Naive B cell (primary cell): ENCODE measurements around the gene SPNS2. TPM values are rescaled to one million over a fixed set of nuclear protein-coding genes. Genes with fewer than 3 reads are reported as not detected.
"Not testable (repeated sequence)": the region's sequence is repeated elsewhere in the genome, so short reads cannot be mapped to it uniquely, and the experiment has no call there.

ENCODE experiments used
- ATAC-seq, 2 donors: fragments of 150-1000 bp; cut with Tn5 transposase; 2 replicates each; pipeline ENCODE4 v1.10.0; 2021; ENCODE audit warnings: low read depth in 2 of 2, mild to moderate bottlenecking in 2 of 2, moderate library complexity in 2 of 2
- DNase-seq: peaks from one replicate; pipeline ENCODE4 v3.0.0; 2022
- H3K27ac Mint-ChIP-seq, 6 donors: one replicate each; pipeline ENCODE4 v1.8.0; 2020 to 2022; ENCODE audit warnings: mild to moderate bottlenecking in 6 of 6, mixed read lengths in 6 of 6, moderate library complexity in 5 of 6, inconsistent platforms in 2 of 6
- H3K27me3 Mint-ChIP-seq, 3 donors: one replicate each; pipeline ENCODE4 v1.8.0; 2021 to 2022; ENCODE audit warnings: mixed read lengths in 3 of 3, mild to moderate bottlenecking in 1 of 3
- H3K36me3 Mint-ChIP-seq, 2 donors: one replicate each; pipeline ENCODE4 v1.8.0; 2020 to 2022; ENCODE audit warnings: mixed read lengths in 2 of 2, inconsistent platforms in 1 of 2, mild to moderate bottlenecking in 1 of 2
- H3K4me1 Mint-ChIP-seq, 3 donors: one replicate each; pipeline ENCODE4 v1.8.0; 2020 to 2022; ENCODE audit warnings: mixed read lengths in 3 of 3, inconsistent platforms in 1 of 3, mild to moderate bottlenecking in 1 of 3, moderate library complexity in 1 of 3
- H3K4me3 Mint-ChIP-seq, 8 donors: one replicate each; pipeline ENCODE4 v1.8.0; 2020 to 2022; ENCODE audit warnings: mild to moderate bottlenecking in 8 of 8, mixed read lengths in 8 of 8, moderate library complexity in 8 of 8, inconsistent platforms in 2 of 8
- H3K9me3 Mint-ChIP-seq, 7 donors: one replicate each; pipeline ENCODE4 v1.8.0; 2020 to 2022; ENCODE audit warnings: mixed read lengths in 7 of 7, mild to moderate bottlenecking in 5 of 7, inconsistent platforms in 2 of 7, moderate library complexity in 1 of 7
- polyA plus RNA-seq, 6 donors: library from polyadenylated mRNA; unstranded; fragments of 300-500 nt; fragmentation: Illumina TruSeq; gene quantifications; one replicate each; pipeline ENCODE4 v1.2.3, GENCODE V29; 2021; ENCODE audit warnings: low read depth in 6 of 6

The SPNS2 gene
- polyA plus RNA-seq, 6 donors from 2014 or later: 0.23 TPM; not detected in 5

DNA sequence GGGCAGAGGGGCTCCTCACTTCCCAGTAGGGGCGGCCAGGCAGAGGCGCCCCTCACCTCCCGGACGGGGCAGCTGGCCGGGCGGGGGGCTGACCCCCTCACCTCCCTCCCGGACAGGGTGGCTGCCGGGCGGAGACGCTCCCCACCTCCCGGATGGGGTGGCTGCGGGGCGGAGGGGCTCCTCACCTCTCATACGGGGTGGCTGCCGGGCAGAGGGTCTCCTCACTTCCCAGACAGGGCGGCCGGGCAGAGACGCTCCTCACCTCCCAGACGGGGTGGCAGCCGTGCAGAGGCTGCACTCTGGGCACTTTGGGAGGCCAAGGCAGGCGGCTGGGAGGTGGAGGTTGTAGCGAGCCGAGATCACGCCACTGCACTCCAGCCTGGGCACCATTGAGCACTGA, 79.7 kb downstream of the SPNS2 start:
- not testable (repeated sequence) for H3K4me3 Mint-ChIP-seq, H3K27ac Mint-ChIP-seq, H3K9me3 Mint-ChIP-seq, H3K4me1 Mint-ChIP-seq, ATAC-seq, H3K36me3 Mint-ChIP-seq, DNase-seq
- H3K27me3 Mint-ChIP-seq: peaks cover 13 to 52% (median 47%) of the 10 kb centered on the region in 3 donors

DNA sequence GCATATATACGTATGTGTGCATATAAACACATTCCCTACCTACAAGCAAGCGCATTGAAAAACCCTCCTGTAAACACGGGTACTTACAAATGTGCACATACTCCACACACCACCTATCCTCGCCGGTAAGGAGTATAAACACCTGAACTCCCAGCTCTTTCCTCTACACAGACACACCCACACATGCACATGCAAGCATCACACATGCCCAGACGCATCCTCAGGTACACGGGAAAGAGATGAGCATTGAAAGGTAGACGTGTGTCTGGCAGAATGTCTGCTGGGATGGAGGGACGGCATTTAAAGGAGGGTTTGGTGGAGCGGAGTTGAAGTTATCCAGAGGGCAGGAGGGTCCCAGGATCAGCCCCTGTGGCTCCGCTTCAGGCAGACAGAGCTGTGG, 81.0 kb downstream of the SPNS2 start:
- H3K36me3 Mint-ChIP-seq: no peaks in the 10 kb centered on the region
- H3K9me3 Mint-ChIP-seq: no peaks in the 10 kb centered on the region
- no peak for DNase-seq
- H3K4me3 Mint-ChIP-seq: no peak overlapping the region
- ATAC-seq: no peak
- peaks cover 6 to 7% (median 7%) of the 10 kb centered on the region in 3 donors for H3K4me1 Mint-ChIP-seq
- peaks cover 13 to 59% (median 54%) of the 10 kb centered on the region in 3 donors for H3K27me3 Mint-ChIP-seq
- H3K27ac Mint-ChIP-seq: no peak overlapping the region

DNA sequence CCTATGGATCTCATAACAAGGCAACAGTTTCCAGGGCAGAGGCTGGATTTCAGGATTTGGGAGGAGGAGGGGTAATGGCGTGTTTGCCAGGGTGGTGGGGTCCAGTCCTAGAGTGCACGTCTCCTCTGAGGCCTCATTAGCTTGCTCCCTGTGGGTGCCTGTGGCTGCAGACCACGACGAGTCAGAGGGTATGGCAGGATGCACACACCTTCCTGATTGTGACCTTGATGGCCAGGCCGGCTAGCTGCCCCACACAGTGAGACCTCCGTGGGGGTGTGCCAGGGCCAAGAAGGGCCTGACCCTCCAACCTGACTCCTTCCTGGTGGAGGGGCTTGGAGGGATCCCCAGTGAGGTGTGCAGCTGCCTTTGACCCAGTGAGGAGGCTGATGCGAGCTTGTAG, 81.6 kb downstream of the SPNS2 start:
- ATAC-seq (no peak), DNase-seq (no peak)
- Mint-ChIP-seq H3K27me3 (peaks cover 13 to 57% (median 51%) of the 10 kb centered on the region in 3 donors), H3K36me3 (no peaks in the 10 kb centered on the region), H3K4me1 (peaks cover 6 to 7% (median 7%) of the 10 kb centered on the region in 3 donors), H3K9me3 (no peaks in the 10 kb centered on the region), H3K4me3 (no peak overlapping the region), H3K27ac (no peak overlapping the region)

DNA sequence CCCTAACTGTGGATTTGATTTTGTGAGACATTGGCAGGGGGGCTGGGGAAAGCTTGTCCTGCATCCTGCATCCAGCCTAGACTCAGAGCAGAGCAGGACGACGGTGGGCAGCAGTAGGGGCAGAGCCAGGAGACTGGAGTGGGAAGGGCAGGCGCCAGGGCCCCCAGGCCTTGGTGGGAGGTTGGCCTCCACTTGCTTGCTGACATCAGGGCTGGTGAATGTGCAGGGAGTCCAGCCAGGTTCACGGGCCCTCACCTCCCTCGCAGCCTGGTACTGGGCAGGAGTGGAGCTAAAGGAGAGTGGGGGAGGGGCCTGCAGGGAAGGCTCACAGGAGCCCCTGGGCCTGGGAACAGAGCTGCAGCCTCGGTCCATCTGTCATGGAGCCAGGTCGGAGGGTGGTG, 83.4 kb downstream of the SPNS2 start:
- DNase-seq: no peak
- Mint-ChIP-seq H3K27me3 (peaks cover 19 to 66% (median 65%) of the 10 kb centered on the region in 3 donors), H3K9me3 (no peaks in the 10 kb centered on the region)

DNA sequence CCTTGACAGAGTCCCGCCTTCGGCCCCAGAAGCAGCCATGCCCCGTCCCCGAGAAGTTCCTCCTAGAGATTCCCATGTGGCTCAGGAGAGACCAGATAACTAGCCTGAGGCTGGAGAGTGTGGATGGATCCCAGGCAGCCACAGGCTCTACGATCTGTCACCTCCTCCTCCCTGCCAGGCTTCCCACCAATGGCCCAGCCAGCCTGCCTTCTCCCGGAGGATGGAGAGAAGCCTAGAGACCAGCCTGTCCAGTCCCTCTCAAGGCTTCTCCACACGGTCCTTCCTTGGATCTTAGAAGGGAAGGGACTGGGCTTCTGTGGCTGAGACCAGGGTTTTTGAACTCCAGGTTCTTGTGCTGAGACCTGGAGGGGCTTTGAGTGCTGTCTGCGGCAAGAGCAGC, 84.0 kb downstream of the SPNS2 start:
- Mint-ChIP-seq H3K4me1 (peaks cover 6 to 7% (median 7%) of the 10 kb centered on the region in 3 donors), H3K27ac (peak overlapping the region in 1 of 6 donors; percentile 32), H3K9me3 (no peaks in the 10 kb centered on the region), H3K36me3 (no peaks in the 10 kb centered on the region), H3K27me3 (peaks cover 19 to 68% (median 67%) of the 10 kb centered on the region in 3 donors), H3K4me3 (peak overlapping the region in 2 of 8 donors; percentile 15 to 53)
- ATAC-seq (no peak), DNase-seq (no peak)

More for the DNA sequence above, 83.4 kb downstream of the SPNS2 start:
- Mint-ChIP-seq H3K27ac (no peak overlapping the region), H3K4me1 (peaks cover 6 to 7% (median 7%) of the 10 kb centered on the region in 3 donors), H3K36me3 (no peaks in the 10 kb centered on the region), H3K4me3 (peak overlapping the region in 1 of 8 donors; percentile 74)
- ATAC-seq: no peak

DNA sequence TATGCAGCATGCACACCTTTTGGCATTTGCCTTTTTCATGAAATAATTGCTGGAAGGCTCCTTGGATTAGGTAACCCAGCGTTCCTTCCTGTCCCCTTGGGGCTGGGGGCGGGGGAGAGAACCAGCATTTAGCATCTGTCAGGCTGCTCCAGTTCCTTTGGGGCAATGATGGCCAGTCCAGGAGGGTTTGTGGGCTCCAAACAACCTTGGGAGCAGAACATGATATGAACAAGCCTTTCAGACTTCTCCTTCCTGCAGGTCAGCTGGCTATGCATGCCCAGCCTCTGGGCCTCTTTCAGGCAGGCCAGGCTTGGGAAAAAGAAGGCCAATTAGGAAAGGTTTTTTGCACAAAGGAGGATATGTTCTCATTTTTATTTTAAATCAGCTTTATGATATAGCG, 84.5 kb downstream of the SPNS2 start:
- DNase-seq (no peak), ATAC-seq (no peak)
- H3K36me3 Mint-ChIP-seq: no peaks in the 10 kb centered on the region
- H3K4me1 Mint-ChIP-seq: peaks cover 6 to 7% (median 7%) of the 10 kb centered on the region in 3 donors
- peaks cover 19 to 73% (median 67%) of the 10 kb centered on the region in 3 donors for H3K27me3 Mint-ChIP-seq
- peak overlapping the region; percentile 24 to 90 (median 71) for H3K4me3 Mint-ChIP-seq
- H3K9me3 Mint-ChIP-seq: no peaks in the 10 kb centered on the region
- H3K27ac Mint-ChIP-seq: no peak overlapping the region

DNA sequence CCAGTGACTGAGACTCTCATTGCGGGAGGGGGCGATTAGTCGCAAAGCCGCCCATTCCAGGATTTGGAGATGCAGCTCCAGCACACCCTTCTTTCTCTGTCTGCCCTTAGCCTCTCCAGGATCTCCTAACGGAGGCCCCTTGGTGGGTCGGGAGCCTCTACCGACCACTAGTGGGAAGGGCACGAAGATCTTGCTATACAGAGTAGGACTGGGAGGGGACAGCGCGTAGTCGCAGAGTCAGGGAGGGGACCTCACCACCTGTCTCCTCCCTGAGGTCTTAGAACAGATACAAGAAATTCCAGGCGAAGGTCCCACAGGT, 85.1 kb downstream of the SPNS2 start:
- DNase-seq: no peak
- peak; percentile 67 to 75 for ATAC-seq
- no peaks in the 10 kb centered on the region for H3K9me3 Mint-ChIP-seq
- H3K4me3 Mint-ChIP-seq: peak overlapping the region; percentile 24 to 92 (median 85)
- H3K4me1 Mint-ChIP-seq: peaks cover 6 to 7% (median 7%) of the 10 kb centered on the region in 3 donors
- no peaks in the 10 kb centered on the region for H3K36me3 Mint-ChIP-seq
- peaks cover 19 to 78% (median 67%) of the 10 kb centered on the region in 3 donors for H3K27me3 Mint-ChIP-seq
- peak overlapping the region in 1 of 6 donors; percentile 40 for H3K27ac Mint-ChIP-seq

DNA sequence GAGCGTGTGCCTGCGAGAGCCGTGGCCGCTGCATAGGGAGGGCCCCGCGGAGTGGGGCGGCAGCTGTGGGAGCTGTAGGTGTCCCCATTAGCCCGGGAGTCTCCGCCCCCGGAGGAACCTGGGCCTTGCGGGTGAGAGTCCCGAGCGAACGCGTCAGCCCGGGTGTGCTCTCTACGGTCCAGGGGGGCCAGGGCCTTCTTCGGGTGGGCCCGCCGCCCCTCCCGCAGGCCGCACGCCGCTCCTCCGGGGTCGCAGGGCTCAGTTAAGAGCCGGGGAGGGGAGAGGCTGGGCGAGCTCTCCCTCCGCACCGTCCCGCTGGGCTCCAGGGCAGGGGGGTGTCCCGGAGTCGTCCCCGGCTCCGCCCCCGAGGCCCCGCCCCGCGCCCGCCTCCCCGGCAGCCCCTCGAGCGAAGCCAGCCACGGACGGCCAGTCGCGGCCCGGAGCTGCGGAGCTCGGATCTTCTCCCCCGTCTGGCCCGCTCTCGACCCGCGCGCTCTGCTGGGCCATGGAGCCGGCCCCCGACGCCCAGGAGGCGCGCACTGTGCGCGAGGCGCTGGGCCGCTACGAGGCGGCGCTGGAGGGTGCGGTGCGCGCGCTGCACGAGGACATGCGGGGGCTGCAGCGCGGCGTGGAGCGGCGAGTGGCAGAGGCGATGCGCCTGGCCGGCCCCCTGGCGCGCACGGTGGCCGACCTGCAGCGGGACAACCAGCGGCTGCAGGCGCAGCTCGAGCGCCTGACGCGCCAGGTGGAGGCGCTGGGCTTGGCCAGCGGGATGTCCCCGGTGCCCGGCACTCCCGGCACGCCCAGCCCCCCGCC, 85.6 kb downstream of the SPNS2 start, which contains the start of gene SMTNL2:
Gene SMTNL2, plus strand, starts transcription at position 429 of the 816 bp plus-strand sequence. Its CDS starts 77 bp downstream, at position 506.
- Mint-ChIP-seq H3K36me3 (no peaks in the 10 kb centered on the region), H3K27ac (peak within 1 kb of the TSS in 1 of 6 donors; percentile 40), H3K27me3 (peaks cover 19 to 84% (median 67%) of the 10 kb centered on the region in 3 donors), H3K4me3 (peak within 1 kb of the TSS; percentile 27 to 92 (median 85)), H3K9me3 (no peaks in the 10 kb centered on the region), H3K4me1 (peaks cover 6 to 7% (median 7%) of the 10 kb centered on the region in 3 donors)
- DNase-seq (no peak), ATAC-seq (peak; percentile 58 to 64)

DNA sequence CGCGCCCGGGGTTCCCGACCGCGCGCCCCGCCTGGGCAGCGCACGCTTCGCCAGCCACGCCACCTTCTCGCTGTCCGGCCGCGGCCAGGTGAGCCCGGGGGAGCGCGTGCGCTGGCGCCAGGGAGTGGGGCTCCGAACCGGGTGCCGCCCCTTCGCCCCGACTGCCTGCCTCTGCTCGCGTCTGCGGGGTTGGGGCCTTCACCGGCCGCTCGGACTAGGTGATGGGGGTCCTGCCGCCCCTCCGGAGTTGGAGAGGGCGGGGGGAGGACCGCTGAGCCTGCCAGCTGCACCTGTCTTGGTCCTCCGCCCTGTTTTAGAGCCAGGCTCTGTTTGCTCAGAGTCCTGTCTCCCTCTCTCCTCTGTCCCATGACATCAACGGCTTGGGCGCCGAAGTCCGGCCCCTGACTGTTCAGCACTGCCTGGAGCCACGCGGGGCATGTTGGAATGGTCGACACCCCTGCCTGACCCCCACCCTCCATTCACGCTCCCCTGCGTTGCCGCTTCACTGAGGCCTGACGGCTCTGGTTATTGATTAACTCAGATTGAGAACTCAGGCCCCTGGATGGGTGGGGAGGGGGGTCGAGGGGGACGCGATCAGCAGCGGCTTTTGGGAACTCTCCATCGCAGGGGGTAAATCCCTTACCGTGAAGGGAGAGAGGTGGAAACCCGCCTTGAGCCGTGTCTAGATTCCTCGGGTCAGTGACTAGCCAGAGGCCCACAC, 86.4 kb downstream of the SPNS2 start:
- Mint-ChIP-seq H3K36me3 (no peaks in the 10 kb centered on the region), H3K9me3 (no peaks in the 10 kb centered on the region), H3K27me3 (peaks cover 19 to 84% (median 63%) of the 10 kb centered on the region in 3 donors), H3K4me1 (peaks cover 6 to 7% (median 7%) of the 10 kb centered on the region in 3 donors), H3K27ac (no peak overlapping the region), H3K4me3 (peak overlapping the region; percentile 27 to 81 (median 70))
- DNase-seq: no peak
- no peak for ATAC-seq

DNA sequence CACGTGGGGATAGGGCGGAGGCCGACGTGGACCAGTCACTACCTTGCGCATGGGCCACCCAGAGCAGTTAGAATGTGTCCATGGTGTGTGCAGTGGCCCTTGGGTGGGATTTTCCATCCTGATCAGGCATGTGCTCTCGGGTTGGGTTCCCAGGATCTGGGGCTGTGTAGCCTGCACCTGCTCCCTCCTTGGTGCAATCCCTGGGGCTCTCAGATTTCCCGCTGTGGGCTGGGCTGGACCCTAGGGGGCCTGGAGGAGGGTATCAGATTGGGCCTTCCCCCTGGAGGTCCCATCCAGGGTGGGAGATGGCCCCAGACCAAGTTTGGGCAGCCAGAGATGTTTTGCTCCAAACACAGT, 86.9 kb downstream of the SPNS2 start:
- Mint-ChIP-seq H3K4me3 (peak overlapping the region in 6 of 8 donors; percentile 25 to 81 (median 70)), H3K27ac (no peak overlapping the region), H3K9me3 (no peaks in the 10 kb centered on the region), H3K27me3 (peaks cover 19 to 86% (median 65%) of the 10 kb centered on the region in 3 donors), H3K4me1 (peaks cover 6 to 7% (median 7%) of the 10 kb centered on the region in 3 donors), H3K36me3 (no peaks in the 10 kb centered on the region)
- DNase-seq (no peak), ATAC-seq (no peak)

DNA sequence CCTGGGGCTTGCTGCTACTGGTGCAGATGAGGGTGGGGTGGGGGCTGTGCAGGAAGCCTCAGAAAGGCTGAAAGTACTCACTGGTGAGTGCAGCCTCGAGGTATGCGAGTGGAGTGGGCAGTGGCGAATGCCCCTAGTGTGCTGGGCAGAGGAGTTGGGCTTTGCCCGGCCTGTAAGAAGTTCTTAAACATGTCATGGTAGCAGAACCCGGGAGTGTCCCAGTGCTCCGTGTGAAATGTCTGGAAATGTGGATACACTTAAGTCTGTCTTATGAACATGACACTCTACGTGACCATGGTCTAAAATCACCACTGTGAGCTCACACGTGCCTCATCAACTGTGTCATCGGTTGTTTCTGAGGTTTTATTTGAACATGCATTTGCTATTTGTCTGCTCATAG, 87.4 kb downstream of the SPNS2 start:
- peaks cover 16 to 87% (median 65%) of the 10 kb centered on the region in 3 donors for H3K27me3 Mint-ChIP-seq
- peak overlapping the region in 6 of 8 donors; percentile 20 to 72 (median 48) for H3K4me3 Mint-ChIP-seq
- H3K36me3 Mint-ChIP-seq: no peaks in the 10 kb centered on the region
- no peaks in the 10 kb centered on the region for H3K9me3 Mint-ChIP-seq
- ATAC-seq: no peak
- peaks cover 6 to 7% (median 7%) of the 10 kb centered on the region in 3 donors for H3K4me1 Mint-ChIP-seq
- no peak for DNase-seq
- peak overlapping the region in 1 of 6 donors; percentile 15 for H3K27ac Mint-ChIP-seq

DNA sequence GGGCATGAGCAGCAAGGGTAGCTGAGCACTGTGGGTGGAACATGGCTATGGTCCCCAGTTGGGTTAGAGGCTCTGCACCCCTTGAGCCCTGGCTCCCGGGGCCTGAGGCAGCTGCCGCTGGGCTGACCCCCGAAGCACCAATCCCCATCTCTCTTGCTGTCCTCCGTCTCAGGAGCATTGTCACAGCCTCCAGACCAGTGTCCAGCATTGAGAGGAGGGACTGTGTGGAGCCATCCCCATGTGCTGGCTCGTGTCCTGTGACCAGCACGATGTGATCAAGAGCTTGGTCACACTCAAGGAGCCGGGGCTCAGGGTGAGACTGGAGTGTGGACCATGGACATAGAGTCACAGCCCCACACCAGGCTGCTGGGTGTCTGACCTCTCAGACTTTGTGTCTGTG, 88.5 kb downstream of the SPNS2 start:
- no peaks in the 10 kb centered on the region for H3K36me3 Mint-ChIP-seq
- peaks cover 11 to 79% (median 55%) of the 10 kb centered on the region in 3 donors for H3K27me3 Mint-ChIP-seq
- no peaks in the 10 kb centered on the region for H3K9me3 Mint-ChIP-seq
- H3K4me3 Mint-ChIP-seq: no peak overlapping the region
- peaks cover 6 to 7% (median 7%) of the 10 kb centered on the region in 3 donors for H3K4me1 Mint-ChIP-seq
- H3K27ac Mint-ChIP-seq: peak overlapping the region in 1 of 6 donors; percentile 20
- DNase-seq (no peak), ATAC-seq (no peak)

DNA sequence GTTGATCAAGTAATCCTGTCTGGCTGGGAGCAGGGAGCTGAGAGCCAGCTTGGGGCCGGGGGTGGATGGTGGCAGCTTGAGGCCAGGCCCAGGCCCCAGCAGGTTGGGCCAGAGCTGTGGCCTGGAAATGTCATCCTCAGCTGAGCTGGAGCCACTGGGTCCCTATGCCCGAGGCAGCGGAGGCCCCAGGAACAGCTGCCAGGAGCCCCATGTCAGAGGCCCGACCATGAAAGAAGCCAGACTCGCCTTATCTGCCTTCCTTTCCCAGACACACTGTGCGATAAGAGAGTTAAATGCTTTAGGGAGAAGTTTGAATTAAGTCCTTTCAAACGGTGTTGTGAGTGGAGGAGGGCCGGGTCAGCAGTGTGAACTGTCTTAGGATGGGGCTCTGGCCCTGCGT, 89.1 kb downstream of the SPNS2 start:
- no peak for DNase-seq
- Mint-ChIP-seq H3K9me3 (no peaks in the 10 kb centered on the region), H3K27ac (no peak overlapping the region), H3K36me3 (no peaks in the 10 kb centered on the region), H3K27me3 (peaks cover 16 to 79% (median 55%) of the 10 kb centered on the region in 3 donors), H3K4me1 (peaks cover 6 to 7% (median 7%) of the 10 kb centered on the region in 3 donors), H3K4me3 (no peak overlapping the region)
- no peak for ATAC-seq
